Endothelial cell of umbilical vein (primary cell): ENCODE measurements around the gene MR1.

ENCODE experiments used
- POLR2A ChIP-seq: IDR thresholded peaks from 2 replicates; pipeline ENCODE4 v1.6.1; 2012; ENCODE audit warnings: low read depth, mild to moderate bottlenecking, control low read depth, low read length
- TF ChIP-seq, protein P1 (sequence below), 2 donors: IDR thresholded peaks; 1 replicate in 1 of 2; 2 replicates in 1 of 2; pipeline ENCODE4 v1.5.1; 2011; ENCODE audit warnings: low read length in 2 of 2, mild to moderate bottlenecking in 2 of 2, moderate library complexity in 2 of 2, control low read depth in 1 of 2, inconsistent platforms in 1 of 2, low read depth in 1 of 2; ENCODE audit not compliant: insufficient read depth in 1 of 2; ENCODE audit errors: extremely low read depth in 1 of 2

DNA sequence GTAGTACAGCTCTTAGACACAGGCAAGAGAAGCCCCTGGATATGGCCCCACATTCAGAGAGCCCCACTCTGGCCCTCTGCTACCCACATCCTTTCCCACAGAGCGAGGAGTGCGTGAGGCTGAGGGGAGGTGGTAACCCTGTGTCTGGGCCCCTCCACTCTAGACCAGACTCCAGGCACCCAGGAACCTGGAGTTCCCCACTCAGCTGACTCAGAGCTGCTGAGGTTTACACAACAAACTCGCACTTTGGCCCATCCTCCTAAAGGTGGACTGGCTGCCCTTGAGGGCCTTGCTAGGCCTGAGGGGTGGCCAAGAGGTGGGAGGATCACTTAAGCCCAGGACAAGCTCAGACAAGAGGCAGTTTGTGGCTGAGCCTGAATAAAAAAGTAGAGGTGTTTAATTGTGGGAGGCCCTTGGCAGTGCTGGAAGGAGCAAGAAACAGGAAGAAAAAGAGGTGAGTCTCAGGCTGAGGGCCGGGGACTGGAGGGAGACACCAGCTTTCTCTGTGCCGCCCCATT lies 10.7 kb downstream of the MR1 start:
- no peak for TF ChIP-seq POLR2A
- TF ChIP-seq, protein P1, sequence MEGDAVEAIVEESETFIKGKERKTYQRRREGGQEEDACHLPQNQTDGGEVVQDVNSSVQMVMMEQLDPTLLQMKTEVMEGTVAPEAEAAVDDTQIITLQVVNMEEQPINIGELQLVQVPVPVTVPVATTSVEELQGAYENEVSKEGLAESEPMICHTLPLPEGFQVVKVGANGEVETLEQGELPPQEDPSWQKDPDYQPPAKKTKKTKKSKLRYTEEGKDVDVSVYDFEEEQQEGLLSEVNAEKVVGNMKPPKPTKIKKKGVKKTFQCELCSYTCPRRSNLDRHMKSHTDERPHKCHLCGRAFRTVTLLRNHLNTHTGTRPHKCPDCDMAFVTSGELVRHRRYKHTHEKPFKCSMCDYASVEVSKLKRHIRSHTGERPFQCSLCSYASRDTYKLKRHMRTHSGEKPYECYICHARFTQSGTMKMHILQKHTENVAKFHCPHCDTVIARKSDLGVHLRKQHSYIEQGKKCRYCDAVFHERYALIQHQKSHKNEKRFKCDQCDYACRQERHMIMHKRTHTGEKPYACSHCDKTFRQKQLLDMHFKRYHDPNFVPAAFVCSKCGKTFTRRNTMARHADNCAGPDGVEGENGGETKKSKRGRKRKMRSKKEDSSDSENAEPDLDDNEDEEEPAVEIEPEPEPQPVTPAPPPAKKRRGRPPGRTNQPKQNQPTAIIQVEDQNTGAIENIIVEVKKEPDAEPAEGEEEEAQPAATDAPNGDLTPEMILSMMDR (IDR thresholded peaks at IDR 0.05; ENCODE audit: extremely low read depth in 1 of 2, insufficient read depth in 1 of 2, low read depth in 1 of 2, low read length in 2 of 2): no peak
